K562 (cell line): ENCODE results near the gene IRAK3. TPM values are rescaled to one million over a fixed set of nuclear protein-coding genes. Genes with fewer than 3 reads are reported as not detected.

ENCODE experiments used
- GTF3C2 ChIP-seq: IDR thresholded peaks from 3 replicates; pipeline ENCODE4 v1.6.1; 2011; ENCODE audit warnings: borderline replicate concordance, mild to moderate bottlenecking, moderate library complexity; ENCODE audit not compliant: insufficient read length; ENCODE audit errors: extremely low read depth
- KDM1A ChIP-seq, 2 experiments: fragments of 450-650 bp; IDR thresholded peaks; 2 replicates each; pipeline ENCODE4 v1.6.1; 2016; ENCODE audit warnings: mild to moderate bottlenecking in 2 of 2
- MLLT1 ChIP-seq, 2 experiments: fragments of 450-650 bp; IDR thresholded peaks; 2 replicates each; pipeline ENCODE4 v1.6.1; 2016
- SMARCE1 ChIP-seq: fragments of 450-650 bp; IDR thresholded peaks from 2 replicates; pipeline ENCODE4 v1.7.1; 2016; ENCODE audit warnings: mild to moderate bottlenecking
- polyA plus RNA-seq, 8 experiments: library from polyadenylated mRNA; depleted of rRNA in 4 of 8; stranded (reverse) in 5 of 8; unstranded in 3 of 8; fragments of >200 nt; fragmentation: Nextera tagmentation in 2 of 8; fragmentation: Illumina TruSeq in 1 of 8; extraction: Ambion mirVana in 2 of 8; extraction: Trizol in 1 of 8; gene quantifications; 2 replicates each; pipeline versions ENCODE4 v1.2.1 to v1.2.3, GENCODE V29; 2011 to 2014; ENCODE audit warnings: inconsistent platforms in 1 of 8, missing spikeins in 1 of 8
- total RNA-seq, 7 experiments: library from RNA; depleted of rRNA in 6 of 7; stranded (reverse); fragments of >200 nt in 6 of 7; fragmentation: Illumina TruSeq in 2 of 7; extraction: Trizol in 2 of 7; gene quantifications; 2 replicates each; pipeline versions ENCODE4 v1.2.1 to v1.2.3, GENCODE V29; 2011 to 2021; ENCODE audit warnings: low replicate concordance in 1 of 7

IRAK3 gene
- total and polyA plus RNA-seq, 9 of the 15 experiments (the other 6 are each of a cell fraction or from before 2014, with no cell fraction given), result 0.06 to 0.09 (median 0.07) TPM; not detected in 6

- TF ChIP-seq MLLT1 (IDR thresholded peaks at IDR 0.05), result 0 out of 4 replicates have a peak, but pooled peaks of 1 of the 2 experiments have one; percentile 15
- 0 out of 2 replicates have a peak, but pooled peaks have one; percentile 16 for TF ChIP-seq SMARCE1
- TF ChIP-seq GTF3C2, result peak; percentile 11
- 0 out of 4 replicates have a peak, but pooled peaks of 1 of the 2 experiments have one; percentile 16 for TF ChIP-seq KDM1A (IDR thresholded peaks at IDR 0.05)
- TF ChIP-seq, all 486 proteins: peak for 11; not testable (repeated sequence) for 475
Measured at GRCh38 chr12:66303316-66303804, 114.3 kb downstream of the IRAK3 start (continued).

Other genes with a start within 250 kb of the IRAK3 start
- 19.1 and 22.6 TPM in 2 replicates for gene LLPH, start 58.5 kb upstream of the IRAK3 start, total RNA-seq (2014; rRNA removed)
- 59.6 and 74.3 TPM in 2 replicates for gene LLPH, start 58.5 kb upstream of the IRAK3 start, total RNA-seq (2014; rRNA removed; fragmentation: Illumina TruSeq; extraction: Trizol)
- gene LLPH, start 58.5 kb upstream of the IRAK3 start, total RNA-seq (2015; rRNA removed; fragmentation: Illumina TruSeq; extraction: Trizol), result 58.5 and 65.5 TPM in 2 replicates
- gene LLPH, start 58.5 kb upstream of the IRAK3 start, total RNA-seq (2021), result 26.3 and 27.8 TPM in 2 replicates
- gene LLPH, start 58.5 kb upstream of the IRAK3 start, polyA plus RNA-seq (2011; rRNA removed), result 14.1 and 23.9 TPM in 2 replicates
- gene LLPH, start 58.5 kb upstream of the IRAK3 start, polyA plus RNA-seq (2014; fragmentation: Illumina TruSeq; extraction: Trizol), result 62.1 and 72.0 TPM in 2 replicates
- 10 to 100 TPM; 67.4 to 87.3 TPM for gene LLPH, start 58.5 kb upstream of the IRAK3 start, polyA plus RNA-seq (2014; fragmentation: Nextera tagmentation; extraction: Ambion mirVana)
- gene LLPH, start 58.5 kb upstream of the IRAK3 start, polyA plus RNA-seq (2014; rRNA removed), result 41.0 and 48.7 TPM in 2 replicates
- gene TMBIM4, start 19.2 kb upstream of the IRAK3 start, total RNA-seq (2014; rRNA removed), result 18.6 and 19.5 TPM in 2 replicates
- 49.8 and 57.5 TPM in 2 replicates for gene TMBIM4, start 19.2 kb upstream of the IRAK3 start, total RNA-seq (2014; rRNA removed; fragmentation: Illumina TruSeq; extraction: Trizol)
- gene TMBIM4, start 19.2 kb upstream of the IRAK3 start, total RNA-seq (2015; rRNA removed; fragmentation: Illumina TruSeq; extraction: Trizol), result 46.1 and 50.0 TPM in 2 replicates
- gene TMBIM4, start 19.2 kb upstream of the IRAK3 start, total RNA-seq (2021), result 41.2 and 46.5 TPM in 2 replicates
- gene TMBIM4, start 19.2 kb upstream of the IRAK3 start, polyA plus RNA-seq (2011; rRNA removed), result 53.9 and 67.4 TPM in 2 replicates
- 49.7 and 70.1 TPM in 2 replicates for gene TMBIM4, start 19.2 kb upstream of the IRAK3 start, polyA plus RNA-seq (2014; fragmentation: Illumina TruSeq; extraction: Trizol)
- gene TMBIM4, start 19.2 kb upstream of the IRAK3 start, polyA plus RNA-seq (2014; fragmentation: Nextera tagmentation; extraction: Ambion mirVana), result 100 to 1,000 TPM; 231 to 272 TPM
- gene TMBIM4, start 19.2 kb upstream of the IRAK3 start, polyA plus RNA-seq (2014; rRNA removed), result 61.8 and 104 TPM in 2 replicates
- gene HELB, start 113.3 kb downstream of the IRAK3 start, total RNA-seq (2014; rRNA removed), result 2.4 and 2.9 TPM in 2 replicates
- gene HELB, start 113.3 kb downstream of the IRAK3 start, total RNA-seq (2014; rRNA removed; fragmentation: Illumina TruSeq; extraction: Trizol), result 7.6 and 9.0 TPM in 2 replicates
- gene HELB, start 113.3 kb downstream of the IRAK3 start, total RNA-seq (2015; rRNA removed; fragmentation: Illumina TruSeq; extraction: Trizol), result 4.8 TPM in 2 replicates
- gene HELB, start 113.3 kb downstream of the IRAK3 start, total RNA-seq (2021), result 5.2 and 5.5 TPM in 2 replicates
- gene HELB, start 113.3 kb downstream of the IRAK3 start, polyA plus RNA-seq (2011; rRNA removed), result 3.7 TPM in 2 replicates
- 1.9 TPM in 2 replicates for gene HELB, start 113.3 kb downstream of the IRAK3 start, polyA plus RNA-seq (2014; fragmentation: Illumina TruSeq; extraction: Trizol)
- gene HELB, start 113.3 kb downstream of the IRAK3 start, polyA plus RNA-seq (2014; fragmentation: Nextera tagmentation; extraction: Ambion mirVana), result under 1 TPM; 0.74 to 0.99 TPM
- 1.9 and 2.0 TPM in 2 replicates for gene HELB, start 113.3 kb downstream of the IRAK3 start, polyA plus RNA-seq (2014; rRNA removed)